ENCODE results near the gene ETV2.
A peak's percentile ranks its signal among the peaks of the same experiment; 100 is the strongest.
"Not testable (repeated sequence)": the region's sequence is repeated elsewhere in the genome, so short reads cannot be mapped to it uniquely, and the experiment has no call there.

The ETV2 gene

DNA sequence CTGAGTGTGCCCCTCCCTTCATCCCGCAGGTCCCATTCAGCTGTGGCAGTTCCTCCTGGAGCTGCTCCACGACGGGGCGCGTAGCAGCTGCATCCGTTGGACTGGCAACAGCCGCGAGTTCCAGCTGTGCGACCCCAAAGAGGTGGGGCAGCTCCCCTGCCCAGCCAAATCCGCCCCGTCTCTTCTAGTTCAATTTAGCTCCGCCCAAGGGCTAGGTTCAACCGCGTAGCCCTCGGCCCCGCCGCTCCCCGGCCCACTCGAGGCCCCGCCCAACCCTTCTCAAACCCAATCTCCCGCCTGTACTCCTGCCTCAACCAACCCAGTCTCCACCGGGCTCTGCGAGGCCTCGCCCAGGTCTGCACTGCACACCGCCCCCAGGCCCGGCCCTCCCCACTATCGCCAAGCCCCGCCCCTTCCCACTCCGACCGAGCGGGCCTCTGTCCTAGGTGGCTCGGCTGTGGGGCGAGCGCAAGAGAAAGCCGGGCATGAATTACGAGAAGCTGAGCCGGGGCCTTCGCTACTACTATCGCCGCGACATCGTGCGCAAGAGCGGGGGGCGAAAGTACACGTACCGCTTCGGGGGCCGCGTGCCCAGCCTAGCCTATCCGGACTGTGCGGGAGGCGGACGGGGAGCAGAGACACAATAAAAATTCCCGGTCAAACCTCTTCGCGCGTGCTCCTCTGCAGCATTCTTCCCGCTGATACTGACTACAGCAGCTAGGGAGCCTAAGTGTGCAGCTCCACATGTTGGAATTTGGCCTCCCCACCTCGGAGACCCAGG lies 2.9 kb downstream of the ETV2 start:
- H3K27ac ChIP-seq (ENCODE audit: low read length), result peak overlapping the region; percentile 91
- peaks cover 0 to 43% of the 10 kb centered on the region in 2 donors for H3K4me1 ChIP-seq (ENCODE audit: control insufficient read depth in 1 of 2, insufficient read depth in 2 of 2, low read length in 2 of 2)
- no peaks in the 10 kb centered on the region for H3K27me3 ChIP-seq (ENCODE audit: low read depth, low read length)
- H3K4me3 ChIP-seq (ENCODE audit: low read depth in 1 of 2, low read length in 2 of 2), result peak overlapping the region; percentile 73 to 81
- H3K9me3 ChIP-seq (ENCODE audit: control insufficient read depth in 1 of 2, low read length in 2 of 2), result no peaks in the 10 kb centered on the region
- no peaks in the 10 kb centered on the region for H3K36me3 ChIP-seq (ENCODE audit: control insufficient read depth in 1 of 2, insufficient read depth in 2 of 2, low read length in 2 of 2)

- Histone ChIP-seq H3K9me3 (ENCODE audit: control insufficient read depth in 1 of 2, low read length in 2 of 2) (no peaks in the 10 kb centered on the region), H3K4me1 (ENCODE audit: control insufficient read depth in 1 of 2, insufficient read depth in 2 of 2, low read length in 2 of 2) (peaks cover 0 to 50% of the 10 kb centered on the region in 2 donors), H3K27me3 (ENCODE audit: low read depth, low read length) (no peaks in the 10 kb centered on the region), H3K27ac (ENCODE audit: low read length) (peak overlapping the region; percentile 60), H3K4me3 (ENCODE audit: low read depth in 1 of 2, low read length in 2 of 2) (peak overlapping the region; percentile 73 to 81), H3K36me3 (ENCODE audit: control insufficient read depth in 1 of 2, insufficient read depth in 2 of 2, low read length in 2 of 2) (no peaks in the 10 kb centered on the region)
Observed at GRCh38 chr19:35644987-35645679, 3.6 kb downstream of the ETV2 start.

GRCh38 chr19:35645680-35646511 lies 4.4 kb downstream of the ETV2 start:
- no peak overlapping the region for H3K27ac ChIP-seq (ENCODE audit: low read length)
- peak overlapping the region in 1 of 2 donors; percentile 73 for H3K4me3 ChIP-seq (ENCODE audit: low read depth in 1 of 2, low read length in 2 of 2)
- peaks cover 0 to 55% of the 10 kb centered on the region in 2 donors for H3K4me1 ChIP-seq (ENCODE audit: control insufficient read depth in 1 of 2, insufficient read depth in 2 of 2, low read length in 2 of 2)
- no peaks in the 10 kb centered on the region for H3K27me3 ChIP-seq (ENCODE audit: low read depth, low read length)
- H3K36me3 ChIP-seq (ENCODE audit: control insufficient read depth in 1 of 2, insufficient read depth in 2 of 2, low read length in 2 of 2), result no peaks in the 10 kb centered on the region
- H3K9me3 ChIP-seq (ENCODE audit: control insufficient read depth in 1 of 2, low read length in 2 of 2), result no peaks in the 10 kb centered on the region

GRCh38 chr19:35648017-35648961 lies 6.7 kb downstream of the ETV2 start, which contains the start of gene COX6B1:
COX6B1 (plus strand) TSS chr19:35648323; CDS start chr19:35651244, 2,921 bp downstream.
- Histone ChIP-seq H3K27me3 (ENCODE audit: low read depth, low read length) (no peaks in the 10 kb centered on the region), H3K9me3 (ENCODE audit: control insufficient read depth in 1 of 2, low read length in 2 of 2) (no peaks in the 10 kb centered on the region), H3K4me3 (ENCODE audit: low read depth in 1 of 2, low read length in 2 of 2) (peak within 1 kb of the TSS; percentile 71 to 82), H3K36me3 (ENCODE audit: control insufficient read depth in 1 of 2, insufficient read depth in 2 of 2, low read length in 2 of 2) (peaks cover 0 to 8% of the 10 kb centered on the region in 2 donors), H3K4me1 (ENCODE audit: control insufficient read depth in 1 of 2, insufficient read depth in 2 of 2, low read length in 2 of 2) (peaks cover 0 to 41% of the 10 kb centered on the region in 2 donors), H3K27ac (ENCODE audit: low read length) (peak within 1 kb of the TSS; percentile 91)

DNA sequence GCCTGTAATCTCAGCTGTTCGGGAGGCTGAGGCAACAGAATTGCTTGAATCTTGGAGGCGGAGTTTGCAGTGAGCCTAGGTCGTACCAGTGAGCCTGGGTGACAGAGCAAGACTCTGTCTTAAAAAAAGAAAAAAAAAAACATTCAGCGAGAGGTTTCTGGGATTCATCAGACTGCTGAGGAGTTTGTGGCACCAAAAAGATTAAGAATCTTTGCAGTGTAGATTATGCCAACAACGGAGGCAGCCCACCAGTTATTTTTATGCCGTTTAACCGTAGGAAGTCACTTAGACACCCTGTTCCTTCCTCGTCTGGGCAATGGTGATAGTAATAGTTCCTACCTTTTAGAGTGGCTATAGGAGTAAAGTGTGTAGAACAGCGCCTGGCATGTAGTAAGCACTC lies 9.0 kb downstream of the ETV2 start:
- Histone ChIP-seq H3K27me3 (ENCODE audit: low read depth, low read length) (no peaks in the 10 kb centered on the region), H3K36me3 (ENCODE audit: control insufficient read depth in 1 of 2, insufficient read depth in 2 of 2, low read length in 2 of 2) (peaks cover 5 to 27% of the 10 kb centered on the region in 2 donors), H3K4me3 (ENCODE audit: low read depth in 1 of 2, low read length in 2 of 2) (no peak overlapping the region), H3K9me3 (ENCODE audit: control insufficient read depth in 1 of 2, low read length in 2 of 2) (no peaks in the 10 kb centered on the region), H3K27ac (ENCODE audit: low read length) (no peak overlapping the region), H3K4me1 (ENCODE audit: control insufficient read depth in 1 of 2, insufficient read depth in 2 of 2, low read length in 2 of 2) (peaks cover 0 to 22% of the 10 kb centered on the region in 2 donors)

GRCh38 chr19:35654828-35655227 lies 13.3 kb downstream of the ETV2 start:
- not testable (repeated sequence) for H3K4me1 ChIP-seq (ENCODE audit: control insufficient read depth in 1 of 2, insufficient read depth in 2 of 2, low read length in 2 of 2); H3K27me3 ChIP-seq (ENCODE audit: low read depth, low read length); H3K4me3 ChIP-seq (ENCODE audit: low read depth in 1 of 2, low read length in 2 of 2); H3K9me3 ChIP-seq (ENCODE audit: control insufficient read depth in 1 of 2, low read length in 2 of 2); H3K27ac ChIP-seq (ENCODE audit: low read length)
- peaks cover 19 to 55% of the 10 kb centered on the region in 2 donors for H3K36me3 ChIP-seq (ENCODE audit: control insufficient read depth in 1 of 2, insufficient read depth in 2 of 2, low read length in 2 of 2)

- Histone ChIP-seq H3K9me3 (ENCODE audit: control insufficient read depth in 1 of 2, low read length in 2 of 2) (no peaks in the 10 kb centered on the region), H3K36me3 (ENCODE audit: control insufficient read depth in 1 of 2, insufficient read depth in 2 of 2, low read length in 2 of 2) (peaks cover 19 to 55% of the 10 kb centered on the region in 2 donors), H3K27me3 (ENCODE audit: low read depth, low read length) (no peaks in the 10 kb centered on the region), H3K4me3 (ENCODE audit: low read depth in 1 of 2, low read length in 2 of 2) (no peak overlapping the region), H3K4me1 (ENCODE audit: control insufficient read depth in 1 of 2, insufficient read depth in 2 of 2, low read length in 2 of 2) (peaks cover 0 to 5% of the 10 kb centered on the region in 2 donors), H3K27ac (ENCODE audit: low read length) (no peak overlapping the region)
Observed at GRCh38 chr19:35655600-35655999, 14.1 kb downstream of the ETV2 start.

DNA sequence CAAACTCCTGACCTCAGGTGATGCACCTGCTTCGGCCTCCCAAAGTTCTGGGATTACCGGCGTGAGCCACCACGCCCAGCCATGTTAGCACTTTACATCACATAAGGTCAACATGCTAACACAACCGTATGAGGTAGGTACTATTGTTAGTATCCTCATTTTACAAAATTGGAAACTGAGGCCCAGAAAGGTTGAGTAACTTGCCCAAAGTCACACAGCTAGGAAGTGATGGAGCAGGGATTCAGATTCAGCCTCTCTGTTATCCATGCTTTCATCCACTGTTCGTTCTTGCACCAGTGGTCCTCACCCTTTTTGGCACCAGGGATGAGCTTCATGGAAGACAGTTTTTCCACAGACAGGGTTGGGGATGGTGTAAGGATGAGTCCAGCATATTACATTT lies 15.2 kb downstream of the ETV2 start:
- H3K27ac ChIP-seq (ENCODE audit: low read length), result no peak overlapping the region
- H3K36me3 ChIP-seq (ENCODE audit: control insufficient read depth in 1 of 2, insufficient read depth in 2 of 2, low read length in 2 of 2), result peaks cover 19 to 53% of the 10 kb centered on the region in 2 donors
- H3K9me3 ChIP-seq (ENCODE audit: control insufficient read depth in 1 of 2, low read length in 2 of 2), result no peaks in the 10 kb centered on the region
- no peaks in the 10 kb centered on the region for H3K4me1 ChIP-seq (ENCODE audit: control insufficient read depth in 1 of 2, insufficient read depth in 2 of 2, low read length in 2 of 2)
- H3K27me3 ChIP-seq (ENCODE audit: low read depth, low read length), result no peaks in the 10 kb centered on the region
- no peak overlapping the region for H3K4me3 ChIP-seq (ENCODE audit: low read depth in 1 of 2, low read length in 2 of 2)

DNA sequence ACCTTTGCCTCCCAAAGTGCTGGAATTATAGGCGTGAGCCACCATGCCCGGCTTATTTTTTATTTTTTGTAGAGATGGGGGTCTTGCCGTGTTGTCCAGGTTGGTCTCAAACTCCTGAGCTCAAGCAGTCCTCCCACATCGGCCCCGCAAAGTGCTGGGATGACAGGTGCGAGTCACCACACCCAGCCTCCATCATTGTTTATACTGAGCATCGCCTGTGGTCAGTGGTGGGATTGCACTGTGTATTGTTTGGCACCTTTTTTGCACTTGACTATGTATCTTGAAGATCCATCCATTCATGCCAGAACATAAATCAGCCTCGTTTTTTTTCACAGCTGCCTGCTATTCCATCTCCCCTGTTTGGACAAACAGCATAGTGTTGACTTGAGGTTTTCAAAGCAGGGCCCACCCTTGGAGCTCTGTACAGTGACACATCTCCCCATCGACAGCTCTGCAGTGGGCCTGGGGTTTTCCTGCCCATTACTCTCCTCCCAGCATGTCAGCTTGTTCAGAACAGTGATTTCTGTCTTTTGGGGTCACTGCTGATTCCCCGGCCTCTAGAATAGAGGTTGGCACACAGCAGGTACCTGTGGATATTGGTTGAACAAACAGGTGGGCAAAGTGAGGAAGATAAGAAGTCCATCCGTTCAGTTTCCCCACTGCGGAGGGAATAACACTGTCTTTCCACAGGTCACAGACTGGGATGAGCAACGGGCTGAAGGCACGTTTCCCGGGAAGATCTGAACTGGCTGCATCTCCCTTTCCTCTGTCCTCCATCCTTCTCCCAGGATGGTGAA lies 16.6 kb downstream of the ETV2 start:
- H3K4me3 ChIP-seq (ENCODE audit: low read depth in 1 of 2, low read length in 2 of 2), result no peak overlapping the region
- H3K36me3 ChIP-seq (ENCODE audit: control insufficient read depth in 1 of 2, insufficient read depth in 2 of 2, low read length in 2 of 2), result peaks cover 19 to 47% of the 10 kb centered on the region in 2 donors
- H3K9me3 ChIP-seq (ENCODE audit: control insufficient read depth in 1 of 2, low read length in 2 of 2), result no peaks in the 10 kb centered on the region
- no peak overlapping the region for H3K27ac ChIP-seq (ENCODE audit: low read length)
- H3K4me1 ChIP-seq (ENCODE audit: control insufficient read depth in 1 of 2, insufficient read depth in 2 of 2, low read length in 2 of 2), result no peaks in the 10 kb centered on the region
- no peaks in the 10 kb centered on the region for H3K27me3 ChIP-seq (ENCODE audit: low read depth, low read length)

DNA sequence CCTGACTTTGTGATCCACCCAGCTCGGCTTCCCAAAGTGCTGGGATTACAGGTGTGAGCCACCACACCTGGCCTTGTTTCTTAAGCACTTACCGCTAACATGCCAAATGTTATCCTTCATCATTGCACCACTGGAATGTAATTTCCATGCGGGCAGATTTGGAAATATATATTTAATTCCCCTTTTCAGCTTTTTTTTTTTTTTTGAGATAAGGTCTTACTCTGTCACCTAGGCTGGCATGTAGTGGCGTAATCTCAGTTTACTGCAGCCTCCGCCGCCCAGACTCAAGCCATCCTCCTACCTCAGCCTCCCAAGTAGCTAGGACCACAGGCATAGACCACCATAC lies 20.4 kb downstream of the ETV2 start:
- no peaks in the 10 kb centered on the region for H3K27me3 ChIP-seq (ENCODE audit: low read depth, low read length)
- H3K4me3 ChIP-seq (ENCODE audit: low read depth in 1 of 2, low read length in 2 of 2), result no peak overlapping the region
- H3K4me1 ChIP-seq (ENCODE audit: control insufficient read depth in 1 of 2, insufficient read depth in 2 of 2, low read length in 2 of 2), result no peaks in the 10 kb centered on the region
- H3K36me3 ChIP-seq (ENCODE audit: control insufficient read depth in 1 of 2, insufficient read depth in 2 of 2, low read length in 2 of 2), result peaks cover 8 to 16% of the 10 kb centered on the region in 2 donors
- H3K9me3 ChIP-seq (ENCODE audit: control insufficient read depth in 1 of 2, low read length in 2 of 2), result no peaks in the 10 kb centered on the region
- H3K27ac ChIP-seq (ENCODE audit: low read length), result no peak overlapping the region

All from muscle layer of duodenum (tissue), 2 donors.